HG03442 (cell line): ENCODE results near the gene CDC42SE2.
A peak's percentile ranks its signal among the peaks of the same experiment; 100 is the strongest.
"Not testable (repeated sequence)": the region's sequence is repeated elsewhere in the genome, so short reads cannot be mapped to it uniquely, and the experiment has no call there.

Source experiments
- ATAC-seq: cut with Tn5 transposase; IDR thresholded peaks from one replicate; pipeline ENCODE4 v1.9.1; 2021; ENCODE audit warnings: mild to moderate bottlenecking, moderate library complexity; ENCODE audit not compliant: unreplicated experiment

The CDC42SE2 gene

DNA sequence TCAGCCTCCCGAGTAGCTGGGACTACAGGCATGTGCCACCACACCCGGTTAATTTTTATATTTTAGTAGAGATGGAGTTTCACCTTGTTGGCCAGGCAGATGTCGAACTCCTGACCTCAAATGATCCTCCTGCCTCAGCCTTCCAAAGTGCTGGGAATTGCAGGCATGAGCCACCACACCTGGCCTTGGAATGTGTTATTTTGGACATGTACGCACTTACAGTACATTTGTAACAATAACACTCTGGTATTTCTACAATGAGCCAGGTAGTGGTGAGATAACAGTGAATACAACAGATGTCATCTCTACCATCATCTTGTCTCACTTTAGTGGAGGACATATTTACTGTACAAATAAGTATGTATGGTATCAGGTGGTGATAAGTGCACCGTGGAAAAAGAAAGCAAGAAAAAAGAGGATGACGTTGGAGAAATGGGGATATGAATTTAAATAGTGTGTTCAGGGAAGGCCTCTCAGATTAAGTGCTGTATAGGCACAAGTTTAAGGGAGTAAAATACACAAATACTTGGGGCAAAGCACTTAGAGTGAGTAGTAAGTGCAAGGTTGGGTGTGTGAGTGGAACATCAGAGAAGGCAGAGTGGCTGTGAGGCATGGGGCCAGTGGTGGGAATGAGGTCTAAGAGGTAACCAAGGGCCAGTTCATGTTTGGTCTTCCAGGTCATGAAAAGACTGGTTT is 100.1 kb downstream of the CDC42SE2 start:
- no peak for ATAC-seq

DNA sequence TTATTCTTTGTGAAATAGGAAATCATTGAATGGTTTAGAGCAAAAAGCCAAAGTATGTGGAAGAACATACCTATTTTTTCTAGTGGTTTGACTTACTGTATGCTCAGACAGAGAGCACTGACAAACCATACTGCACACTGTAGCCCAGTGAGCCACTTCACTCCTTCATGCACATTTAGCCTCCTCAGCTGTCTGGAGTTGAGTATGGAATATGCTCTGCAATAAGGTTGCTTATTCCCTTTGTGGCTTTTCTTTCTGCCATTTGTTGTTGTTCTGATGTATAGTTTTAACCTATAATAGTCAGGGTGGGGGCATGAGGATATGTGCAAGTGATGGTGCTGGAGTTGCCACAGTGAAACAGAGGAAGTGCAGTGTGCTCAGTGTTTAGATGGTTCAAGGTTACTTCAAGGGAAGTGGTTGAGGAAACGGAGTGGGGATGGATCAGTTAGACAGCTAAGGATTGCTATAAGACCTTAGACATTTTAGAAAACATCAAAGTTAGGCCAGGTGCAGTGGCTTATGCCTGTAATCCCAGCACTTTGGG is 100.7 kb downstream of the CDC42SE2 start:
- ATAC-seq: no peak

DNA sequence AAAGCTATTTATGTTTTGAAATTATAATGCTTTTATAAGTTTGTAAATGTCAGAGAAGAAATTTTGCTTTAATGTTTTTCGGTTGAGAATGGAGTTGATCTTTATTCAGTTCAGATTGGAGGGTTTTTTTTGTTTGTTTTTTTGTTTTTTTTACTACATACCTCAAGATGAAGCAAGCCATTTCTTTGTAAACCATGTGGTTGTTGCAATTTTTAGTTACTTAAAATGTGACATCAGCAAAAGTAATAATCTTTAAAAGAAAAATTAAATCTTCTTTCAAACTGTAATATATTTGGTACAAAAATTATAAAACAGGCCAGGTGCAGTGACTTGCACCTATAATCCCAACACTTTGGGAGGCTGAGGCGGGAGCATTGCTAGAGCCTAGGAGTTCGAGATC is 102.6 kb downstream of the CDC42SE2 start:
- no peak for ATAC-seq

DNA sequence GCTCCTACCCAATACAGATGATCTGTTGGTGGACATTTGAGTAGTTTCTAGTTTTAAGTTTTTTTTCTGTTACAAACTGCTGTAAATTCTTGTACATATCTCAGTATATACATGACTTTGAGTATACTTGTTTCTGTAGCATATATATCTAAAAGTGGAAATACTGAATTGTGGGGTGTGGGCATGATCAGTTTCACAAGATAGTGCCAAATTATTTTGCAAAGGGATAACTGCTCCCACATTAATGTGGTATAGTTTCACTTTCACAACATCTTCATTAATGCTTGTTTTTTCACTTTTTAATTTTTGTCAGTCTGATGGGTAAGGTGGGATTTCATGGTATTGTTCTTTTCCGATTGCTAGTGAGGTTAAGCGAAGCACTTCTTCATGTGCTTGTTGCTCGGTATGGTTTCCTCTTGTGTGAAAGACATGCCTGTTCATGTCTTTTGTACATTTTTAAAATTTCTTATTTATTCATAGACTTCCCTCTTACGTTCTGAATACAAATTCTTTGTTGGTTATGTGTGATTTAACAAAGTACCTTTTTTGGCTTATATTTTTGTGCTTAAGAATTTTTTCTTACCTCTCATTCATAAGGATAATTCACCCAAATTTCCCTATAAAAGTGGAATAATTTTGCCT is 103.5 kb downstream of the CDC42SE2 start:
- no peak for ATAC-seq

DNA sequence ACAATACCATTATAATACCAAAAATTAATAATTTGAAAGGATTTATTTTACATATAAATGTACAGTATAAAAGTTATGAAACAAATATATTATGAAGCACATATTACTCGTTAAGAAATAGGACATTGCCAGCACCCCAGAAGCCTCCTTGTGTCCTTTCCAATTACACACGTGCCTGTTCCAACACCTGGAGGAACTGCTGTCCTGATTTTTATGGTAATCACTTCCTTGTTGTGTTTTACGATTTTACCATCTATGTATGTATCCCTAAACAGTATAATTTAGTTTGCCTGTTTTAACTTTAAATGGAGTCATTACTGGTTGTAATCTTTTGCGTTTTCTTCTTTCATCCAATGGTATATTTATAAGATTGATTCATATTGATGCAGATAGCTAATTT is 105.0 kb downstream of the CDC42SE2 start:
- ATAC-seq: no peak

DNA sequence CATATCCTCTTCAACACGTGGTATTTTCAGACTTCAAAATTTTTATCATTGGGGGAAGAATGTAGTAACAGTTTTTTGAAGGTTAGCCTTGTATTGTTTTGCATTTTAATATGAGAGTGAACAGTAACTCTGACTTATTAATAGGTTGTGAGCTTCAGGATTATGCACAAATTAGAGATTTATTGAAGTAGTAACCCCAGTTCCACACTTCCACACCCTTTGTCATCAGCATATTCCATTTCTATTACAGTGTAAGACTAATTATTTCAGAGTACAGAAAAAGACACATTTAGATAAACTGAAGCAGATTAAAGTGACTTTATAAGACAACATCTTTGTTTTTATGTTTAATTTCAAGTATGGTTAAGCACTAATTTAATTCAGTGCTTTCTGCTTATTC is 105.7 kb downstream of the CDC42SE2 start:
- ATAC-seq: no peak

DNA sequence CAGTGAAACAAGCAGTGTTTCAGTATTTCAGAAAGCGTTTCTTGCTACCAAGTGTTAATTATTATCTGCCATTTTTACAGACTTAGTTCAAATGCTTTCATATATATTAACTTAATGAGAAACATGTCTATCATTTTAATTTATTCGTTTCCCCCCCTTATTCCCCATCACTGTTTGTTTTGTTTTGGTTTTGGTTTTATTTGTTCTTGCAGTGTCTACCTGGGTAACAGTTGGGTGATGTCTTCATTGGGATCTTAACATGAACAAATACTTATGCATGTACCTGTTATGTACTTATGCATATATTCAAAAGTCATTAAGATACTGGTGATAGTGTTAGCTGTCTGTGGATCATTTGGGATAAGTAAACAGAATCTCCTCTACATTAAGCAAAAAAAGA is 108.0 kb downstream of the CDC42SE2 start:
- ATAC-seq: no peak

DNA sequence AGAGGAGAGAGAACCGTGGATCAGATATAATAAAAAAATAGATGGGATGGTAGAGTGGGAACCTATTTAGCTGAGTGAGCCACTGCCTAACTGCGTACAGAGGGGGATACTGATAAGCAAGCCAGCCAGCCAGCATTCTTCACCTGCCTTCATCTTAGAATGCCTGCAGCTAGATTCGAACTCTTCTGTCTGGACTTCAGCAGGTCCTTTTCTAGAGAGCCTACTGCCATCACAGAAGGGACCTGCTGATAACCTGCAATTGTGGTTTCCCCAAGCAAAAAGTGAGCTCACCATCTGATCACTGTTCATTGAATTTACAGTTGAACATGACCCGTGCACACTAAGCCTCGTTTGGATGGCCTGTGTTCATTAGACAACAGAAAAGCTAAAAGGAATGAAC is 109.4 kb downstream of the CDC42SE2 start:
- no peak for ATAC-seq

DNA sequence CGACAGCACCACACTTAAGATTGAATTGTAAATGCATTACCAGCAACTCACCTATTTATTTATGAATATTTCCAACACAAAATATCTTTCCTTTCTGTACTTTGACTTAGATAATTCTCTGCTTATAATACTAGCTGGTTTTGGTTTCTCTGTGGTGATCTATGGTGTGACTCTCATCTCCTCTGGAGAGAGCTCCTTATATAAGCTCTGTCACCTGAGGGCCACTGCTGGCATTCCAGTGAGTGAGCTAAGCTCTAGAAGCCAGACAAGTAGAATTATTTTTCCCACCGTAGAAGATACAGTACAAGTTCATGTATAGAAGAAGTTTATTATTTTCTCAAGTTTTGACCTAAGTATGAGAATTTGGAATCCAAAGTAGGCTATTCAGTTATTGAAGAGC is 111.5 kb downstream of the CDC42SE2 start:
- ATAC-seq: peak; percentile 41

DNA sequence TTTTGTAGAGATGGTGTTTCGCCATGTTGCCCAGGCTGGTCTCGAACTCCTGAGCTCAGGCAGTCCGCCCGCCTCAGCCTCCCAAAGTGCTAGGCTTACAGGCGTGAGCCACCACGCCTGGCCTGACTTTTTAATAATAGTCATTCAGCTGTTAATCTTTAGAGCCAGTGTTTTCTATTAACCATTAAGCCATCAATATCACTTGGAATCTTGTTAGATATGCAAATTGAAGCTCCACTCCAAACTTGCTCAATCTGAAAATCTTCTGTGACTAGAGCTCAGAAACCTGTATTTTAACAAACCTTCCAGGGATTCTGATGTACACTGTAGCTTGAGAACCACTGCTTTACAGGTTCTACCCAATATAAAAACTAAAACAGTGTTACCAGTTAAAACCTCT is 113.5 kb downstream of the CDC42SE2 start:
- ATAC-seq: no peak

DNA sequence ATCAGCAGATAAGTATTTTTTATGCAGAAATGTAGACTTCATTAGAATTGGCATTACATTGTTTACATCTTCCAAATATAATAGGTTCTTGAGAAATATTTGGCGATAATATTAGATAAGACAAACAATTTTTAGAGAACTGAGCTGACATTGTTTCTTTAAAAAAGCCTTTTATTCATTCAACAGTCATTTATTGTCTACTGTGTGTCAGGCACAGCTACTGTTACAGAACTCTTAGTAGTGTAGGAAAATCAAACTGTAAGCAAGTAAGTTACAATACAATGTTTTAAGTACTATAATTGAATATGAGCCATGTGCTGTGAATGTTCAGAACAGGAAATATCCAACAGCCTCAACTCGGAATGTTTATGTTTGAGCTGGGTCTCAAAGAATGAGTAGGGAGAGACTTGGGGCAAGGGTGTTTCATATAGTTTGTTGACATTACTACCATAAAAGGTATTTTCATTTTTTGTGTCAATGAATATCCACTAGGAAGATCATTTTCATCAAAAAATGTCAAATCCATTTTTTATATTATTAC is 114.0 kb downstream of the CDC42SE2 start:
- no peak for ATAC-seq

DNA sequence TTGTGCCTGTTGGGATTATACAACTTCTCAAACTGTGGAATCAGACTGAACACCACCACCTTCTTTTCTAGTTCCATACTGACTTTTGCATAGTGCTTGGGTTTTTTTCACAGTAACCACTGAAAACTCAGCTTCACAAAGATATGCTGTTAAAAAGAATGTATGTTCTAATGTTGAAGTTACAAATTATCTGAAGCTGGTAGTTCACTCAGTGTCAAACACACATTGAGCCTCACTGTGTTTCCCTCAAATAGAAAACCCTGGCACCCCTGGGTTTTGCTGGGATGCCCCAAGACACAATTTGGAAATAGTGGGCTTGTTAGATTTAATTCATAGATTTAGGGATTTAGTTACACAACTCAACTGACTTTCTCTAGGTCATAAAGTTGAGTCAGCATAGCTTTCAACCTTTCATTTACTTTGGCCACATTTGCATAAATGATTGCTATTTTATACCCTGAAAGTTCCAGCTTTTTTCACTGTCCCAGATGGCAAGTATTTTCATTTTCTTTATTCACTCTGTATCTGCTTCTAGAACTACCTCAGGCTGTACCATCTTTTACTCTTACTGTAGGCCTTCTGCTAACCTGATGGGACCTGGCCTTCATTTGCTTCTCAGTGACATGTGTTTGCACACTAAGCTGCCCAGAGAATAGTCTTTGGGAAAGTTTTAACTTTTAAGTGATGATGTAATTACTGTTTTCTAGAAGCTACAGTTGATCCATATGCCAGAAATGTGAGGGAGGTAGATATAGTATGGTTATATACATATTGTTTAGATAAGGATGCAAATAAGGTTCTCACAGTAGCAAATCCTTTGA is 115.1 kb downstream of the CDC42SE2 start:
- ATAC-seq: no peak

DNA sequence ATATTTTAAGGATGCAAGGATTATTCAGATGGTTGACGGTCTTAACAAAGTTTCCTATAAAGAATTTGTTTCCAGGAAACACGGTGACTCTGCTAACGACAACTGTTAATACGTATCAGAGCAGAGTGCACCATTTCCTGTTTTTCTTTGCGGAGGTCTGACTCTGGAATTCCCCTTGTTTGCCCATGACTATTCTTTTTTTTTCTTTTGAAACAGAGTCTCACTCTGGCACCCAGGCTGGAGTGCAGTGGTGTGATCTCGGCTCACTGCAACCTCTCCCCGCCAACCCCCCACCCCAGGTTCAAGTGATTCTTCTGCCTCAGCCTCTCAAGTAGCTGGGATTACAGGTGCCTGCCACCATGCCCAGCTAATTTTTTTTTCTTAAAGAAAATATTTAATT is 115.9 kb downstream of the CDC42SE2 start:
- peak; percentile 36 for ATAC-seq

DNA sequence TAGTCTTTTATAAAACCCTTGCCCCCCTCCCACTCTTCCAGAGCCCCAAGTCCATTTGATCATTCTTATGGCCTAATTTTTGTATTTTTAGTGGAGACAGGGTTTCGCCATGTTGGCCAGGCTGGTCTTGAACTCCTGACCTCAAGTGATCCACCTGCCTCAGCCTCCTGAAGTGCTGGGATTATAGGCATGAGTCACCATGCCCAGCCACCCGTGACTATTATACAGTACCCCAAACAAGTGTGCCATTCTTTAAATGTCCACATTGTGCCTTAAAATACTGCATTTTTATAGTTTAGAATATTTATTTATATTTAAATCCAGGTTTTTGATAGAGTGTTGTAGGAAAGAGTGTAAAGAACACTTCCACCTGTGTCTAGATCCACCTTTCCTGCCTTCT is 116.4 kb downstream of the CDC42SE2 start:
- ATAC-seq: not testable (repeated sequence)

DNA sequence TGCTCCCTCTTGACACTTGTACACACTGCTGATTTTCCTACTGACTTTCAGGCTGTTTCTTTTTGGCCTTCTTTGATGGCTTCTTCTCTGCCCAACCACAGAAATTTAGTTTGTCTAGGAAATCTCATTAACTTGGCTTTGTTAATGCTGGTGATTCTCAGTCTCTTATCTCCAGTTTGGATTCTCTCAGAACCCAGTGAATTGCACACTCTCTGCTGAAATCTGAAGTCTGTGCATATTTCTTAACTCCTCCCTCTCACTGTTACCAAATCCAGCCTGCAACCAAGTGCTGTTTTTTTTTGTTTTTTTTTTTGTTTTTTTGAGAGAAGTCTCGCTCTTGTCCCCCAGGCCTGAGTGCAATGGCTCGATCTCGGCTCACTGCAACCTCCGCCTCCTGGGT is 117.2 kb downstream of the CDC42SE2 start:
- ATAC-seq: no peak

DNA sequence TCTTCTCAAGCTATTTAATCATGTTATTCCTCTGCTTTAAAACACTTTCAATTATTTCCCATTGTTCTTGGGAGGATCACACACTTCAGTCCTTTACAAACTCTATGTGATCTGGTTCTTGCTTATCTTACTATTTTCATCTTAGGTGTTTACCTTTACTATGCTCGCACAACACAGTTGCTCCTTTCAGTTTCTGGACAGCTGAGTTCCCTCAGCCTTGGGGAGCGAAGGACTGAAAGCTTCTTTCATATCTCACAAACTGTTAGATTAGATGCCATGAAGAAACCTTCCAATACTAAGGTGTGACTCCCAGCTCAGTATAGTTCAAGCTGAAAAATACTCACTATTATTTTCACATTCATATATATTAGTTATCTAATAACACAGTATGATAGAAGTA is 117.9 kb downstream of the CDC42SE2 start:
- ATAC-seq: peak; percentile 47

DNA sequence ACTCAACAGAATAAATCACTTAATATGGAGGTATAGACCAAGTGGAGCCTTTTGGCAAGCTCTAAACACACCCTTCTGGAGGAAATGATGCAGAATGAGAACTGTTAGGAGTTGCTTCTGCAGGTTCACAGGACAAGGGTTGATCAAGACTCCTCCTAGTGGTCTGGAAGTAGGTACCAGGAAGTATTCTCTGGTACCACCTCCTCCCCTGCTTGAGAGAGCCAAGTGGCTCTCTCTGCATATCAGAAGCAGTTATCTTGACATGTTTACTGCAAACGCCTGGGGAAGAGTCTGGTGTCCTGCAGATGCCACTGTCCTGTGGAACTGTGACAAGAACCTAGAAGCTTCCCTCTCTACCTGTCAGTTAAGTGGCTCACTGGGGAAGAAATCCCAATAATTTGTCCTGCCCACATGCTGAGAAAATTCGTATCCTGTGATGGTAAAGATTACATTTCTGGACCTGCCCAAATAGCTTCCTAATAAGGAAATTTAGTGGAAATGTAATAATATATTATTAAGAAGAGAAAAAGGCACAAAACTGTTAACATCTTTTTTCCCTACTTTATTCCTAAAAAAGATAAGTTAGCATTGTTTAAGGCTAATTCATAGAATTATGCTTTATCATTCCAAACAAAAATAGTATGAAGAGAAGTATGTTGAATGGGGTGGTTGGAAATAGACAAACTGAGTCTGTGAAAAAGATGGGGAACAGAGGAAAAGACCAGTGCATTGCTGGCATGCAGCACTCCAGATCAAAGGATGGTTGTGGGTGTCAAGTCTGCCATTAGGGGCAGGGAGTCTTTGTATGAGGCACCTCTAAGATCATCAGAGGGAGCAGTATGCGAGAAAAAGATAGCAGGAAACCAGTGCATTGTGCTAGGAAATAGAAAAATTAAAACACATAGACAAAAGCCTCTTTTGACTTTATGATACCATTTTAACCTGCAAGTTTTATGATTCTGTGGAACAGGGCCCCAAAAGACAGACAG is 118.8 kb downstream of the CDC42SE2 start:
- peak; percentile 62 for ATAC-seq

DNA sequence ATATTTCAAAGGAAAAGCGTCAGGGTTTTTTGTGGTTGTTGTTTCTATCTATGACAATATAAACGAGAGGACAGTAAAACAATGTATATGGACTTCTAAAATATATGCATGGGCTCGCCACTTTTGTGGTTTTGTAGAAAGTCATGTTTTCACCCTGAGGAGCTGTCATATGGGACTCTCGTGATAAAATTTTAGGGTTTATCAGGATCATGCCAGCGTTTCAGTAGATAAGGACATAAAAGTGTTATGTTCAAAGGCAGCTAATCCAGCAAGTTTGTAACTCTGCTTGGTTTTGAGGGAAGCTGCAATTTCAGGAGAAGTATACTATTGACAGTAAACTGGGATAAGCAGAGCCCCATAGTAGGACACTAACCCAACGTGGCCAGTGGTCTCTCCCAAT is 120.3 kb downstream of the CDC42SE2 start:
- ATAC-seq: no peak

DNA sequence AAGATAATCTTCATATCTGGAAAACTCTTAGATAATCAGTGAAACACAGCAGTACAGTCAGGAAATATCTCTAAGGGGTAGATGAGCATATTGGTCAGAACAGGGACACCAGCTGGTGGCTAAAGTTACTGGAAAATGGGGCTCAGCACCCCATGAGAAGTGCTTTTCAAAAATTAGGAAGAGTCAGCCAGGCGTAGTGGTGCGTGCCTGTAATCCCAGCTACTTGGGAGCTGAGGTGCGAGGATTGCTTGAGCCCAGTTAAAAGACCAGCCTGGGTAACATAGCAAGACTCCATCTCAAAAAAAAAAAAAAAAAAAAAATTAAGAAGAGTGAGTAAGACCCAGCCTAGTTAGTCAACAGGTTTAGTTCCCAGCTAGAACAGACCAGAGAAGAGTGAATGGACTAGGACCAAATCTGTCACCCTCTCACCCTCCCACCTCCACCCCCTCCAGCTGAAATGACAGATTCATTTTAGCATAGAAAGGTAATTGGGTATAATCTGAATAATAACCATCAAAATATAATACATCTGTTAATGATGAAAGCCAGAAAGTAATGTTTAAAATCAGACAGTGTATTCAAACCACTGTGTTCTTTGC is 120.9 kb downstream of the CDC42SE2 start:
- no peak for ATAC-seq

DNA sequence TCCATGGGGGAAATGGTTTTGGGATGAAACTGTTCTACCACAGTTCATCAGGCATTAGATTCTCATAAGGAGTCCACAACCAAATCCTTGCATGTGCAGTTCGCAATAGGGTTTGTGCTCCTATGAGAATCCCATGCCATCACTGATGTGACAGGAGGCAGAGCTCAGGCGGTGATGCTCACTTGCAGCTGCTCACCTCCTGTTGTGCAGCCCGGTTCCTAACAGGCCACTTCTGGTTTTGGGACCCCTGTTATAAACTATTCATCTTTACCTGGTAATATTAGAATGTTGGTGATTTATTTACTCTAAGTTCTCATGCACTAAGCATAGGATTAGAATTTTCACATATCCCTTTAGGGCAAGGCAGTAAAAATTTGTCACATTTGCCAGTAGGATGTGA is 122.3 kb downstream of the CDC42SE2 start:
- no peak for ATAC-seq
